HL-60 (cell line): ENCODE data around the gene ACTR3C.

ENCODE experiments used
- DNase-seq, 2 experiments: peaks; one replicate each; pipeline ENCODE4 v3.0.0-alpha.2; 2010 to 2020; ENCODE audit warnings: low read depth in 1 of 2, low spot score in 1 of 2
- H3K27ac ChIP-seq: fragments of 250-450 bp; sonication (Bioruptor Pico); replicated peaks from 2 replicates; pipeline ENCODE4 v1.5.1; 2020; ENCODE audit warnings: mild to moderate bottlenecking, moderate library complexity
- H3K27me3 ChIP-seq: fragments of 250-450 bp; sonication (Bioruptor Pico); 2 replicates; pipeline ENCODE4 v1.5.1; 2021; ENCODE audit warnings: mild to moderate bottlenecking, moderate library complexity; ENCODE audit not compliant: insufficient read depth, poor library complexity, severe bottlenecking
- H3K4me3 ChIP-seq: replicated peaks from 2 replicates; pipeline ENCODE4 v1.5.1; 2011; ENCODE audit warnings: mild to moderate bottlenecking, control low read depth, low read length; ENCODE audit not compliant: insufficient read depth
- CTCF ChIP-seq: IDR thresholded peaks from one replicate; pipeline ENCODE4 v1.5.1; 2011; ENCODE audit warnings: low read length, control low read depth, inconsistent platforms; ENCODE audit not compliant: insufficient read depth
- GABPA ChIP-seq: IDR thresholded peaks from 2 replicates; pipeline ENCODE4 v1.6.1; 2012; ENCODE audit warnings: low read depth
- POLR2AphosphoS5 ChIP-seq: IDR thresholded peaks from 2 replicates; pipeline ENCODE4 v1.6.1; 2012; ENCODE audit warnings: low read depth
- REST ChIP-seq: IDR thresholded peaks from 2 replicates; pipeline ENCODE4 v1.6.1; 2012; ENCODE audit warnings: low read depth; ENCODE audit not compliant: insufficient replicate concordance
- SPI1 ChIP-seq: IDR thresholded peaks from 2 replicates; pipeline ENCODE4 v1.6.1; 2012; ENCODE audit warnings: low read depth, mild to moderate bottlenecking, borderline replicate concordance

ACTR3C gene

GRCh38 chr7:150361402-150361801, 38.1 kb upstream of the ACTR3C start:
- Histone ChIP-seq H3K4me3 (no peak overlapping the region), H3K27ac (no peak overlapping the region), H3K27me3 (no peaks in the 10 kb centered on the region)
- DNase-seq = no peak
- no peak for TF ChIP-seq POLR2AphosphoS5
- no peak for TF ChIP-seq SPI1
- TF ChIP-seq GABPA = no peak
- TF ChIP-seq REST = no peak

GRCh38 chr7:150360363-150361058, 37.2 kb upstream of the ACTR3C start:
- no peak for TF ChIP-seq CTCF
- TF ChIP-seq POLR2AphosphoS5 = no peak
- no peak for TF ChIP-seq REST
- no peak for TF ChIP-seq GABPA
- TF ChIP-seq SPI1 = no peak
- no peak overlapping the region for H3K4me3 ChIP-seq
- H3K27ac ChIP-seq = no peak overlapping the region
- DNase-seq = no peak
- no peaks in the 10 kb centered on the region for H3K27me3 ChIP-seq

GRCh38 chr7:150359622-150360362, 36.4 kb upstream of the ACTR3C start:
- Histone ChIP-seq H3K27ac (no peak overlapping the region), H3K27me3 (no peaks in the 10 kb centered on the region), H3K4me3 (no peak overlapping the region)
- DNase-seq = no peak
- TF ChIP-seq POLR2AphosphoS5 (no peak), CTCF (no peak), REST (no peak), SPI1 (no peak), GABPA (no peak)
